HG03139 (cell line): ENCODE results near the gene KRT74.

Source experiments
- ATAC-seq: cut with Tn5 transposase; IDR thresholded peaks from one replicate; pipeline ENCODE4 v1.9.1; 2021; ENCODE audit not compliant: unreplicated experiment

Gene KRT74

DNA sequence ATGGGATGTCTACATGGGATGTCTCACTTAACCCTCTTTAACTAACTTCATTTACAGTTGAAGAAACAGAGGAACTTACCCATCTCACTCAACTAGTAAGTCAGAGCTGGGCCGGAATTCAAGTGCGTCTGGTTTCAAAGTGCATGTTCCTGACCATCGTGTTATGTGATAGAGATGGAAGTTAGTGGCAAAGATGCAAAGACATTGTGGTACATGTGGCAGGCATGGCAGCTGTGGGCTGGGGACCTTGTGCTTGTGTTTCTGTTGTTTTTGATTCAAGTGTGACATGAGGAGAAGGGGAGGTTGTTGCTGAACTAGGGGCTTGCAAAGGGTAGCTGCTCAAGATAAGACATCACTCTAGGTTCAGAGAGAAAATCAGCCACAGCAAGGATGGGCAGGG lies 2.3 kb upstream of the KRT74 start:
- ATAC-seq = no peak

DNA sequence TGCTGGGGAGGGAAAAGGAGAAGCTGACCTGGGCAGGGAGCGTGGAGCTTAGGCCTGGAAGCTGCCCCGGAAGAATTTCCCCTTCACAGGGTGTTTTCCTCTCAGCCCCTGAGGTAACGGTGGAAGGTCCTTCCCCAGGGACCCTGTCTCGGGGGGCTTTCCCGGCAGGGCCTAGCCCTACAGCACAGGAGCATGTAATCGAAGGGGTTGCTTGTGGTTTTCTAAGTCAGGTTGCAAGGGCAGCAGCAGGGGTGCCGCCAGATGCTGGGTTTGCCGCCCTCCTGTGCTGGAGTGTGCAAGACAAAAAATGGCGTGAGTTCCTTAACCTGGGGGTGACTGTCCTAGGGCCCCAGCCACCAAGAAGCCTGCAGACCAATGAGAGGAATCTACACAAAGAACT lies 1.6 kb upstream of the KRT74 start:
- no peak for ATAC-seq

DNA sequence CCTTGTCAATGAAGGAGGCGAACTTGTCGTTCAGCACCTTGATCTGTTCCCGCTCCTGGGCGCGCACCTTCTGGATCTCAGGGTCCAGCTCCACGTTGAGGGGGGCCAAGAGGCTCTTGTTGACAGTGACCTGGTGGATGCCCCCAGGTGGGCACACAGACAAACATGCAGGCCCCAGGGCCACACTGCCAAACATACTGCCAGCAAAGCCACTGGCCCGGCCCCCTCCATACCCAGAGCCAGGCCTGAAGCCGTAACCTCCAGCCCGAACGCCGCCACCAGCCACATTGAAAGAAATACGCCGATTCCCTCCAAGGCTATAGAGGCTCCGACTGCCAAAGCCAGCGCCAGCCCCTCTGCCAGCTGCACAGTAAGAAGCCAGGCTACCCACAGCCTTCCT lies 337 bp downstream of the KRT74 start:
- no peak for ATAC-seq

DNA sequence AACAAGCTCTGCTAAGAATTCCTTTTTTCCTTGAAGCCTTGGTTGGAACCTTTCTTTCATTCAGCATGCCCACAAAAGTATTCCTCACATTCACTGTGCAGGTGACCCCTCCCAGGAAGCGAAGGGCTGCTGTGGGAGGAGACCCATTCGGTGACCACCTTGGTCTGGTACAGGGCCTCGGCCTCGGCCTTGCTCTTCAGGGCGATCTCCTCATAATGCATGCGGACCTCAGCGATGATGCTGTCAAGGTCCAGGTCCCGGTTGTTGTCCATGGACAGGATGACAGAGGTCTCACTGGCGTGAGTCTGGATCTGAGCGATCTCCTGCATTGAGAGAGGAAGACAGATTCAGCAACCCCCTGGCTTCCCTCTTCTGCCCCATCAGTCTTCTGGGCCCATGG lies 3.1 kb downstream of the KRT74 start:
- no peak for ATAC-seq

DNA sequence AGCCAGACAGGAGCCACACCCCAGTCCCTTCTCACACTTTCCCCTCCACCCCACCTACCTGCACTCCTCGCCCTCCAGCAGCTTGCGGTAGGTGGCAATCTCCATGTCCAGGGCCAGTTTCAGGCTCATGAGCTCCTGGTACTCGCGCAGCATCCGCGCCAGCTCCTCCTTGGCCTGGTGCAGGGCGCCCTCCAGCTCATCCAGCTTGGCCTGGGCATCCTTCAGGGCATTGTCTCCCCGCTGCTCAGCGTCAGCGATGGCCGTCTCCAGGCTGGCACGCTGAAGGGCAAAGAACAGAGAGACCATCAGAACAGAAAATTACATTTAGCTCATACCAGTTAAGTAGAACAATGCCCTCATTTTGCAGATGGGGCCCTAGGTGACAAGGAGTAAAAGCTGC lies 5.5 kb downstream of the KRT74 start:
- no peak for ATAC-seq

DNA sequence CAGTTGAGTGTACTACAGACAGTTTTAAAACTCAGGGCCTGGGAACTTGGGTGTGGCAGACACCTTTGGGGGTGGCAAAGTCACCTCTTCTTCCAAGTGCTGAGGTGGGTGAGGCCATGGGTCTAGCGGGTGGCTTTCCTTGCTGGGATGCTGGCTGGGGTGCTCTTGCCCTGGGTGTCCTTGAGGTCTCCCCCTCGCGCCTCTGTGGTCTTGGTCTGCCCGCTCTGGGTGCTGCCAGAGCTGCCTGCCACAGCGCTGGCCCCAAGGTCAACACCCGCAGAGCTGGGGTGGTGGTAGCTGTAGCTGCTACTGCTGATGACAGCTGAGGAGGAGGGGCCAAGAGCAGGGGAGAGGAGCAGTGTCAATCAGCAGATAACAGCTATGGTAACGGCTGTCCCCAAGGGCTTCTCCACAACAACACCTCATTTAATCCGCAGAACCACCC lies 6.8 kb downstream of the KRT74 start:
- ATAC-seq = no peak

DNA sequence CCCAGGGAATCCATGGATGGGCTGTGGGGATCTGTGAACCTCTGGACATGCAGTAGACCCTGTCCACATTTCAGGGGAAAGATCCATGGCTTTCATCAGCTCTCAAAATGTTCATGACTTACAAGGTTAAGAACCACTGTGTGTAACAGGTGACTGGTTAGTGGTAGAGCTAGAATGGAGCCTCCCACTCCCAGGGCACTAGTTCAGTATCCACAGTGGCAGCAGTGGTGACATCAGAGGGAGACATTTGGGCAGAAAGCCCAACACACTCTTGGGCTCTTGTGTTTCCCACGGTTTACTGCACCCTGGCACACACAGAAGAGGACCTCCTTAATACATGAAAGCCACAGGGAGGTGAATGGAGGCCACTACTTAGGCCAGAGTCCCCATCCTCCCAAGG lies 9.1 kb downstream of the KRT74 start:
- ATAC-seq = no peak

DNA sequence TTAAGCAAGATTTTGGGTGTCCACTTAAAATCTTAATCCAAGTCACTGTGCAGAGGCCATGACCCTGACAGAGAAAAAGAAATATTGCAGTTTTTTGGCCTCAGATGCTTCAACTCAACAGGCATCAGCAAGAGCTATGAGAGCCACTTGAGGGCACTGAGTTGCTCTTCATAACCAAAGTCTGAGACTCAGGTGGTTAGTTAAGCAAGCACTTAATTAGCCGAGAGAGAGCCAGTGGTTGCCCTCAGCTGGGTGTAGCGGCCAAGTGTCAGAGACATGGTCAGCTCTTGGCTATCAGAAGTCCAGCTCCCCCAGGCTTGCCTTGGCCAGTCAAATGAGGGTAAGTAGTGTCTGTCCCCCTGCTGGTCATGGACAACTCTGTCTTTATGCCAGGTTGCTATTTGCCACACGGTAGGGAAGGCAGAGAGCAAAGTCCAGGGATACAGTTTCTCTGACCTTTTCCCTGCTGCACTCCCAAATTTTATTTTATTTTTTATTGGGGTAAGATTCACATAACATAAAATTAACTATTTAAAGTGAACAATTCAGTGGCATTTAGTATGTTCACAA lies 11.7 kb downstream of the KRT74 start:
- ATAC-seq = no peak

DNA sequence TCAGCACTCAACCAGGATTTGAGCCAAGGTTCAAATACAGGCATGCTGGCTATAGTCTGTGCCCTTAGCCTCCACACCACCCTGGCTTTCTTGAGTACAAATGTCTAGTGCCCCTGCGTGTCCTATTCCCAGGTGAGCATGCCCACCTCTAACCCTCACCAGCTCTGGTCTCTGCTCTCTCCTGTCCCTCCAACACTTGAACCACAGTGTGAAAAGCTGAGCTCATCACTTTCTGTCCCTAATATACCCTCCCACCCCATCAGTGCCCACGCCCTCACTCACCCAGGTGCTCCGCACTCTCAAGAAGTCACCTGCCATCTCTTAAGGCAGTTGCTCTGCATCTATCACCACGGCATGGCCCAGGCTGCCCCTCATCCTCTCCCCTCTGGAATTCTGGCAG lies 13.7 kb downstream of the KRT74 start:
- ATAC-seq = no peak

DNA sequence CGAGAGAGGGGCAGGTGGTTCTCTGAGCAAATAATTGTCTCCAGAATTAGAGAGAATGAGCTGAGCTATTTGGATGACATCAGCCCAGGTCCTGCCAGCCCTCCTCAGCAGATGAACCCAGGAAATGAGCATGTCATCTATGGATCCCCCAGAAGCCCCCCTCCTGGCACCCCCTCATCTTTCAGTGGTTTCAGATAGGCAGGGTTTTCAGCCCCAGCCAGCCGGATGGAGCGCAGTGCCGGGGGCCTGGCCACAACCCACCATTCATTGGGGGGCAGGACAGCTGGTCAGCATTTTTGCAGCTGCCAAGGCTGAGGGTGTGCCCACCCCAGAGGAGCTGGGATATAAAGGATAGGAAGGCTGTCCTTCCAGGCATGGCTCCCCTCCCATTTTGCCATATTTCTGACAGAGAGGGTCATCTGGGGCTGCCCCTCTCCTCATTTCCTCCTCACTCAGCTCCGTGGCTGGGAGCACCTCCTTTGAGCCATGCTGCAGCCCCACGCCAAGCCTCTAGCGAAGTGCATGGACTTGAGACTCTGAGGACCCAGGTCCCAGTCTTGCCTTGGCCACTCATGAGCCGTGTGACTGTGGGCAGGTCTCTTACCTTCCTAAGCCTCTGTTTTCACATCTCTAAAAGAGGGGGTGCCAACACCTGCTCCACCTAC lies 14.7 kb downstream of the KRT74 start:
- no peak for ATAC-seq

DNA sequence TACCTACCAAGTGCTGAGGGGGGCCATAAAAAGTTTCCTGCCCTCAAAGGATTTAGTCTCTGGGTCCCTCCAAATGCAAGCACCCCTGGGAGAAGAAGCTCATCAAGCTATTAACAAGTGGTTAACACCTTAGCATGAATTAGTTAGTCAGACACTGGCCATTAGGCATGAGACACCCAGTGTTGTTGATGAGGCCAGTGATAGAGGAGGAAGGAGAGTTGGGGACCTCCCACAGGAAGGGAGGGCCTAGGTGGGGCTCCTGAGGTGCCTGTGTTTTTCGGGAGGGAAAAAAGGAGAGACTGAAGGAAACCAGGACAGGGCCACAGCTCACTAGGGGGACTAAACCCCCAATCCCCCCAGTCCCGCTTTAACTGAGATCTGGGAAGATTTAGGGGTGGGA lies 16.2 kb downstream of the KRT74 start:
- no peak for ATAC-seq

DNA sequence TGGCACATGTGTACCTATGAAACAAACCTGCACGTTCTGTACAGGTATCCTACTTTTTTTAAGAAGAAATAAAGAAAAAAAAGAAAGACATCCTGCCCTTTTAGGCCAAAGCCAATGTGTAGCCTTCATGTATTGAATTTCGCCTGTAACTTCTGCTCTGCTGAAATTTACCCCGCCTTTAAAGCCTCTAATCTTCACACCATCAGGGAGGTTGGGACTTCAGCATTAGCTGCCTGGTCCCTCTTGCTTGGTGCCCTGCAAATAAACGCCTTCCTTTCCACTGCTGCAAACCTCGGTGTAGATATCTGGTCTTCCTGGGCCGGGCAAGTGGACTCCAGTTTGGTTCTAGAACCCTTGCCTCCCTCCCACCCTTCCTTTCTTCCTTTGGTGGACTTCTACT lies 18.1 kb downstream of the KRT74 start:
- no peak for ATAC-seq

DNA sequence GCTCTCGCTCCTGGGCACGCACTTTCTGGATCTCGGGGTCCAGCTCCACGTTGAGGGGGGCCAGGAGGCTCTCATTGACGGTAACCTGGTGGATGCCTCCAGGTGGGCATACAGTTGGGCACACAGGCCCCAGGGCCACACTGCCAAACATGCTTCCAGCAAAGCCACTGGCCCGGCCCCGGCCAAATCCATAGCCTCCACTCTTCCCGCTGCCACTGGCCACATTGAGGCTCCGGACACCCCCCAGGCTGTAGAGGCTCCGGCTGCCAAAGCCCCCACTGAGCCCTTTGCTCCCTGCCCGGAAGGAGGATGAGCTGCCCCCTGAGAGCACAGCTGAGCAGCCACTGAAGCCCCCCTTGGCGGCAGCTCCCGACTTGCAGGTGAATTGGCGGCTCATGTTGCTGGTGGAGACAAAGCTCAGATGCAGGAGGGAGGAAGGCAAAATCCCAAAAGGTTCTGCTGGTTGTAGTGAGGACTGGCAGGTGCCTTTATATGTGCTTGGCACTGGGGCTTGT lies 20.9 kb downstream of the KRT74 start, which contains the start of gene KRT71:
TSS of gene KRT71 (minus strand) at position 465 of the 515 bp plus-strand sequence. CDS start at position 397, 68 bp downstream.
- ATAC-seq = no peak

DNA sequence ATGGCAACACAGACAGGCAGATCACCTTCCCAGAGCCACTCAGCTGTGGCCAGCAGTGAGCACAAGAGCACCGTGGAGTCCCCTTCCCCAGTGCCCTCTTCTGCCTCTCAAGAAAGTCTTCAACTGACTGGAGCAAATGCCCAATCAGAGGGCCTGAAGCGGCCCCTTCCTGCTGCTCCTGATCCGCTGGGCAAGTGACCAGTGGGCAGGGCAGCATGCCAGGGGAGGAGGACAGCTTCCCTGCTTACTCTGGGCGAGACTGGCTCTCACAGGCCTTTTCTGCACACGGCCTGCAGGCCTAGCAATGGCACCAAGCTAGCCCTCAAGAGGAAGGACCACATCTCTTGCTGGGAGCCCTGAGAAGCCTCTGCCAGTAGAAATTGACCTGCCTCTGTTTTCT lies 21.6 kb downstream of the KRT74 start:
- ATAC-seq = no peak

DNA sequence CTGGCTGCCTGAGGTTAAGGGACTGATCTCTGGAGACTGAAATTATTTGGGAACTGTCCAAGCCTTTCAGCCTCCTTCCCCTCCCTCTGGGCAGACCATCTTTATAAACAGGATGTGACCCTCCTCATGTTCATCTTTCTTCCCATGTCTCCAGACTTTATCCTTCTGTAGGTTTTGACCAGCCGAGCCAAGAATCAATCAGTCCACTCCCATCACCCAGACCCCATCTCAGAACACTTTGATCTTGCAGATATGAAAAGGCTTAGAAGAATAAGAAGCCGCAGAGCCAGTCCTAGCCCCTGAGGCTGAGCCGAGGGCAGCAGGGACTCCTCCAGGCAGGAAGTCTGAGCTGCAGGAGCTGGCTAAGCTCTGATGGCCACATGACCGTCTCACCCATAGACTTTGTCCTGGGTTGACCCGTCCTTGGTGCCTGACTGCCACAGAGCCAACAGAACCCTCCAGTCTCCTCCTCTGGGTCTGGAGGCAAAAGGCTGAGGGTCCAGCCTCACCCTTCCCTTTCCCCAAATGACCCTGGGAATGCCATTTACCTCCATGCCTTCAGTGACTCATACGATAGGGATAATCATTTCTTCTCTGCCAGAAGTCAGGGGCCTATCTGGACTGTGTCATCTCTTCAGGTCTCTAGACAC lies 22.3 kb downstream of the KRT74 start:
- ATAC-seq = no peak

DNA sequence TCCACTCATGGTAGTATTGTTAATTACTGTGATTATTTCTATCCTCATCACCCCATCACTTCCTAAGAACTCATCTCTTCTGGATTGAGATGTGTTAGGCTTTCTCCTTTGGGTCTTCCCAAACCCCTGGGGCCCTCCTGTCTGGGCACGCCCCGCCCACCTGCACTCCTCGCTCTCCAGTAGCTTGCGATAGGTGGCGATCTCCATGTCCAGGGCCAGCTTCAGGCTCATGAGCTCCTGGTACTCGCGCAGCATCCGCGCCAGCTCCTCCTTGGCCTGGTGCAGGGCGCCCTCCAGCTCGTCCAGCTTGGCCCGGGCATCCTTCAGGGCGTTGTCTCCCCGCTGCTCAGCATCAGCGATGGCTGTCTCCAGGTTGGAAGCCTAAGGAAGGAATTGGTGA lies 27.5 kb downstream of the KRT74 start:
- no peak for ATAC-seq

DNA sequence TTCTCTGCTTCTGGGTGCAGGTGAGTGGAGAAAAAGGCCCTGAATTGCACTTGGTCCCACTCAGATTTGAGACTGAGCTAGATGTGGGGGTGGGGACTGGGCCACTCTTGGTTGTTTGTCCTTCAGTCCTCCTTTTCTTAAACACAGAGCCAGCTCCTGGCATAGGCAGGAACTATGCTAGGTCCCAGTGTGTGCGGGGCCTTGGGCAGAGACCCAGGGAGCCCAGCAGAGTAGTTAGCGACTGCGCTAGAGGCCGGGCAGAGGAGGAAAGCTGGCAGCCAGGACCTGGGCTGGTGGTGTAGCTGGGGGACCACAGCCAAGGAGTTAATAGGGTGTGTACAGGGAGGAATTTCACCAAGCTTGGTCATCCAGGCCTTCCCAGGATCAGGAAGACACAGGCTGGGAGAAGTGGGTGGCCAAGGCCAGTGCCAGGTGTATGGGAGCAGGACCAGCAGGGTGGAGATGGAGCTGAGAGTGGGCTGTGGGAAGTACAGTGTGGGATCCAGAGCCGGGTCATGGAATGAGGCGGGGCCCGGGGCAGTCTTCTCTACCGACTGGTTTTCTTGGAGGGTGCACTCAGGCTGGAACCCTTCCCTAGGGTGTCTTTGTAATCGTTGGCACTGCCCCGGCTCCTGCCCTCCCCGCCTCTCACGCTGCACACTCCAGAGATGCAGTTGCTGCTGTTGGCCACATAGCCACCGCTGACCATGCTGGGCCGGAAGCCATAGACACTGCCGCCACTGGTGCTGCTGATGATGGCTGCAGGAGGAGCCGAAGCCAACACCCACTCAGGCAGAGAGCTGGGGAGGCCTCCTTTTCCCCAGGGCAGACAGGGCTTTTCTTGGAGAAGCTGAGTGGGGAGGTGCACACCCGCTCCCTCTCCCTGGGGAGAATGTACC lies 29.4 kb downstream of the KRT74 start:
- no peak for ATAC-seq

DNA sequence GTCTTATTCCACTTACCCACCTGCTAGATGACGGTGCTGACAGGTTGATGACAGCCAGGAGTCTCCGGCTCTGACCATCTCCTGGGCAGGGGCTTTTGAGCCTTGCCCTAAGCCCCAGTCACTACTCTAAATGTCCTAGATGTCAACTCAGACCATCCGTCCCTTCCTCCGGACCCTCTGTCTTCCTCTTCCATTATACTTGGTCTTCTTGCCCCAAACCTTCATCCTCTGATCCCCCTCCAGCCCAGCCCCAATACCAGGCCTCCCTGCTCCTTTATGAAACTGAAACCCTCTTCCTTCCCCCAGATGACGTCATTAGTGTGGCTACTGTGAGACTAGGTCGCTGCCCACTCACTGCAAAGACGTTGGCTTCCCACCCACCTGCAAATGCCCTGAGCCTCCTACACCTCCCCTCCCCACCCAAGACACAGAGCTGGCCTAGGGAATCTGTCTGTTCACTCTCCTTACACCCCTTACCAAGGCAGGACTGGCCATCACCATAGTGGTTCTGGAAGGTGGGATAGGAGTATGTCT lies 30.8 kb downstream of the KRT74 start:
- no peak for ATAC-seq

DNA sequence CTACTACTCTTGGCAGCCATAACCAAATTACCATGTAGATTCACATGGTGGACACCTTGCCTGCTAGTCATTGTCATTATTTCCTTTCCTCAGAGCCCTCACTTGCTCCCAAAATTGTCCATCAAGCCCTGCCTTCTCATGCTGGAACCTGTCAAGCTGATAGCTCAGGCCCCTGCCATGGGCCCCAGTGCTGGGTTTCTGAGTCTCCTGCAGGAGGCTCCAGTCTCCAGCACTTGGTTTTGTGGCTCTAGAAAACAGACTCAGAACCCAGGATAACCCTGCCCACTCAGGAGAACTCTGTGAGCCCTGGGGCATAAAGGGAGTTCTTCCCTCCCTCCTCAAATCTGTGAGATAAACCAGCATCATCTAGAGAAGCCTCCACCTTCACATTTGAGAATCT lies 31.5 kb downstream of the KRT74 start:
- no peak for ATAC-seq

DNA sequence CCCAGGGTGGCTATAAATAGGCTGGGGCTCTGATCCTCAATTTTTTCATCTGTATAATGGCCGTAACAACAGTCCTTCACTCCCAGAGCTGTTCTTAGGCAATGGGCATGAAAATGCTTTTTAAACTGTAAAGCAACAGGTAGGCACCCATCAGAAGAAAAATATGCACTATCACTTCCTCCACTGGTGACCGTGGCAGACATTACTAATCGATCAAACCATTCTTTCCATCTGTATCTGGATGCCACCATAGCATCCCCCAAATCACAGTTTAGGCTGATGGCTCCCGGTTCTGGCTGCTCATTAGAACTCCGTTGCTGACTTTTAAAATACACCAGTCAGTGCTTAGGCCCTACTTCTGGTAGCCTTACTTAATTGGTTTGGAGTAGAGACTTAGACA lies 31.9 kb downstream of the KRT74 start:
- ATAC-seq = no peak

DNA sequence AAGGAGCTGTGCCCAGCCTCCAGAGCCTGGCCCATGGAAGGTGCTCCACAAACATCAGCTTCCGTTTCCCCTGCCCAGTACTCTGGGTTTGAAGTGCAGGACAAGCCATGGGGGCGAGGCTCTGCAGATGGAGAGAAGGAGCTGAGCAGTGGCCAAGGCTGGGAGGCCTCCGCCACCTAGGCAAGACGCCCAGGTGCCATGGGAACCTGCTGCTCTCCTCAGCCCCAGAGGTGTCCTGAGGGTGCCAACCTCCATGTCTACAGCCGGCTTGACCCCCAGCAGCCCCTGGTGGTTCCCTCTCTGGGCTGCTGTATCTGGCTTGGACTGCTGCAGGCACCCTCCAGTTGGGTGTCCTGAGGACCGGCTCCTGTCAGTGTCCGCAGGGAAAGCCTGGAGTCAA lies 33.1 kb downstream of the KRT74 start:
- no peak for ATAC-seq
